ENCODE data around the gene EDC4.

The EDC4 gene

DNA sequence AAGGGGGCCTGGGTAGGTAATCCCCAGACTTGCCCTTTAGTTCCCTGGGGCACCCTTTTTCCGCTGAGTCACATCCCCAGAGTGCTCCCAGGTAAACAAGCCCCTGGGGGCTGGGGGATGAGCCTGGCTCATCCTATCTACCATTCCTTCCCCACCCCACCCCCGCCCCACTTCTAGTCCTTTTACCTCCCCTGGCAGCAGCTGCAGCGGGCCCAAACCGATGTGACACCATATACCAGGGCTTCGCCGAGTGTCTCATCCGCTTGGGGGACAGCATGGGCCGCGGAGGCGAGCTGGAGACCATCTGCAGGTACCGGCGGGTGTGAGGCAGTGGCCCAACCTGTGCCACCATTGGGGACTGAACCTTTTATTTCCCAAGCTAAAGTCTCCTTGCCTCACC, 12.7 kb downstream of the EDC4 start:
- no peak for TF ChIP-seq SIN3A (IDR thresholded peaks at IDR 0.05; ENCODE audit: borderline replicate concordance, insufficient read depth, low read length)
- no peak for TF ChIP-seq TAF1 (IDR thresholded peaks at IDR 0.05; ENCODE audit: borderline replicate concordance, insufficient read depth, low read length)
- TF ChIP-seq, protein P1, sequence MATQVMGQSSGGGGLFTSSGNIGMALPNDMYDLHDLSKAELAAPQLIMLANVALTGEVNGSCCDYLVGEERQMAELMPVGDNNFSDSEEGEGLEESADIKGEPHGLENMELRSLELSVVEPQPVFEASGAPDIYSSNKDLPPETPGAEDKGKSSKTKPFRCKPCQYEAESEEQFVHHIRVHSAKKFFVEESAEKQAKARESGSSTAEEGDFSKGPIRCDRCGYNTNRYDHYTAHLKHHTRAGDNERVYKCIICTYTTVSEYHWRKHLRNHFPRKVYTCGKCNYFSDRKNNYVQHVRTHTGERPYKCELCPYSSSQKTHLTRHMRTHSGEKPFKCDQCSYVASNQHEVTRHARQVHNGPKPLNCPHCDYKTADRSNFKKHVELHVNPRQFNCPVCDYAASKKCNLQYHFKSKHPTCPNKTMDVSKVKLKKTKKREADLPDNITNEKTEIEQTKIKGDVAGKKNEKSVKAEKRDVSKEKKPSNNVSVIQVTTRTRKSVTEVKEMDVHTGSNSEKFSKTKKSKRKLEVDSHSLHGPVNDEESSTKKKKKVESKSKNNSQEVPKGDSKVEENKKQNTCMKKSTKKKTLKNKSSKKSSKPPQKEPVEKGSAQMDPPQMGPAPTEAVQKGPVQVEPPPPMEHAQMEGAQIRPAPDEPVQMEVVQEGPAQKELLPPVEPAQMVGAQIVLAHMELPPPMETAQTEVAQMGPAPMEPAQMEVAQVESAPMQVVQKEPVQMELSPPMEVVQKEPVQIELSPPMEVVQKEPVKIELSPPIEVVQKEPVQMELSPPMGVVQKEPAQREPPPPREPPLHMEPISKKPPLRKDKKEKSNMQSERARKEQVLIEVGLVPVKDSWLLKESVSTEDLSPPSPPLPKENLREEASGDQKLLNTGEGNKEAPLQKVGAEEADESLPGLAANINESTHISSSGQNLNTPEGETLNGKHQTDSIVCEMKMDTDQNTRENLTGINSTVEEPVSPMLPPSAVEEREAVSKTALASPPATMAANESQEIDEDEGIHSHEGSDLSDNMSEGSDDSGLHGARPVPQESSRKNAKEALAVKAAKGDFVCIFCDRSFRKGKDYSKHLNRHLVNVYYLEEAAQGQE (IDR thresholded peaks at IDR 0.05; ENCODE audit: insufficient read depth in 1 of 2, low read depth in 2 of 2, low read length in 2 of 2): no peak
- TF ChIP-seq FOXP2 (optimal IDR thresholded peaks at IDR 0.05; ENCODE audit: borderline replicate concordance, extremely low read depth, extremely low read length, insufficient read depth): no peak
- no peak for TF ChIP-seq POLR2AphosphoS5 (IDR thresholded peaks at IDR 0.05; ENCODE audit: low read depth, low read length)

DNA sequence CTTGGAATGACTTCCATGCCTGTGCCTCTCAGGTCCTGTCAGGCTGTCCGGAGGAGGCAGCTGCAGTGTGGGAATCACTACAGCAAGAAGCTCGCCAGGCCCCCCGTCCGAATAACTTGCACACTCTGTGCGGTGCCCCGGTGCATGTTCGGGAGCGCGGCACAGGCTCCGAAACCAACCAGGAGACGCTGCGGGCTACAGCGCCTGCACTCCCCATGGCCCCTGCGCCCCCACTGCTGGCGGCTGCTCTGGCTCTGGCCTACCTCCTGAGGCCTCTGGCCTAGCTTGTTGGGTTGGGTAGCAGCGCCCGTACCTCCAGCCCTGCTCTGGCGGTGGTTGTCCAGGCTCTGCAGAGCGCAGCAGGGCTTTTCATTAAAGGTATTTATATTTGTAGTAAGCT, 13.1 kb downstream of the EDC4 start:
- TF ChIP-seq TAF1 (IDR thresholded peaks at IDR 0.05; ENCODE audit: borderline replicate concordance, insufficient read depth, low read length) (no peak), SIN3A (IDR thresholded peaks at IDR 0.05; ENCODE audit: borderline replicate concordance, insufficient read depth, low read length) (no peak), FOXP2 (optimal IDR thresholded peaks at IDR 0.05; ENCODE audit: borderline replicate concordance, extremely low read depth, extremely low read length, insufficient read depth) (no peak), POLR2AphosphoS5 (IDR thresholded peaks at IDR 0.05; ENCODE audit: low read depth, low read length) (no peak)
- TF ChIP-seq, protein P1 (IDR thresholded peaks at IDR 0.05; ENCODE audit: insufficient read depth in 1 of 2, low read depth in 2 of 2, low read length in 2 of 2): no peak

DNA sequence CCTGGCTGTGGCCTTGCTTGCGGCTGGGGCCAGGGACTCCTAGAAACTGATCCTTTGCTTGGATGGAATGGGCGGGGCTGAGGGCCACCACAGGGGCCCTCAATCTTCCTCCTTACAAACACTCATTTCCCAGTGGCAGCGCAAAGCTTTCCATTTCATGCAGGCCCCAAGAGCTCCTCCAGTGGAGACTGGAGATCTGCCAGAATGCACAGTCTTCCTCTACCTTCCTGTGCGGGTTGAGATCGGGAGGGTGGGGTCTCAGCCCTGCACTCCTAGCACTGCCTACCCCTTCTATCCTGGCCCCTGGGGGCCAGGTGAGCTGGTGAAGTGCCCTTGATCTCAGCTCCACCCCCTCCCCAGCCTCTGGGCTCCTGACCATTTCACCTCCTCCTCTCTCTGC, 13.5 kb downstream of the EDC4 start:
- TF ChIP-seq, protein P1 (IDR thresholded peaks at IDR 0.05; ENCODE audit: insufficient read depth in 1 of 2, low read depth in 2 of 2, low read length in 2 of 2): no peak
- TF ChIP-seq FOXP2 (optimal IDR thresholded peaks at IDR 0.05; ENCODE audit: borderline replicate concordance, extremely low read depth, extremely low read length, insufficient read depth) (no peak), TAF1 (IDR thresholded peaks at IDR 0.05; ENCODE audit: borderline replicate concordance, insufficient read depth, low read length) (no peak), SIN3A (IDR thresholded peaks at IDR 0.05; ENCODE audit: borderline replicate concordance, insufficient read depth, low read length) (no peak), POLR2AphosphoS5 (IDR thresholded peaks at IDR 0.05; ENCODE audit: low read depth, low read length) (no peak)

DNA sequence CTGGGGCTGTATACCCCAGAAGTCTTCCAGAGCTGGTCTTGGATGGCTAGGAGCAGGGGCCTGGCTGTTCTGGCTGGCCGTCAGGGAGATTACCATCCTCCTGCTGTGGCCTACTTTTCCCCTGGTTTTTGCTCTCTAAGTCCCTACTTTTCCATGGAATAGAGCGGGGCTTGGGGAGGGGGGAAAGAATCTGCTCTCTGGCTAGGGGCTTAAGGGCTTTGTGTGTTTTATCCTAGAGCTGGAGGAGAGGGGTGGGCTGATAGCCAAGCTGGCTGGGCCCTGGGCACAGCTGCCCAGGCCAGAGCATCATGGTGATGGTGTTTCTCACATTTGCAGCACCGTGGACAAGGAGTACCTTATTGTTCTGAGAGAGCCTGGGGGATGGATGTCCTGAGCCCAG, 15.5 kb downstream of the EDC4 start:
- TF ChIP-seq FOXP2 (optimal IDR thresholded peaks at IDR 0.05; ENCODE audit: borderline replicate concordance, extremely low read depth, extremely low read length, insufficient read depth) (no peak), POLR2AphosphoS5 (IDR thresholded peaks at IDR 0.05; ENCODE audit: low read depth, low read length) (no peak), TAF1 (IDR thresholded peaks at IDR 0.05; ENCODE audit: borderline replicate concordance, insufficient read depth, low read length) (no peak), SIN3A (IDR thresholded peaks at IDR 0.05; ENCODE audit: borderline replicate concordance, insufficient read depth, low read length) (no peak)
- TF ChIP-seq, protein P1 (IDR thresholded peaks at IDR 0.05; ENCODE audit: insufficient read depth in 1 of 2, low read depth in 2 of 2, low read length in 2 of 2): no peak

DNA sequence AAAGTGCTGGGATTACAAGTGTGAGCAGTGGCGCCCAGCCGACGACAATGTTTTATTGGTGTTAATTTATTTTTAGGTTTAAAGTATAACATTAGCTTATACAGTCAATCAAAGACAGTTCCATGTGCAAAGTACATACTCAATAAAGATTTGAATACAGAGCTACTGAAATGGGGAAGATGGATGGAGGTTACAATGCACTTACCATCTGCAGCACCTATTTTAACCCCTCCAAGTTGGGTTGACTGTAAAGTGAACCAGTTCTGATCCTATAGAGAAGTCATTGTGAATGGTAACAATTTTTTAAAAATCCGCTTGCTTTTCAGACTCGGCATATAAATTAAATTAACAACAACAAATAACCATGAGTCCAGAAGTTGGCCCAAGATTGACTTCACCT, 19.5 kb downstream of the EDC4 start:
- TF ChIP-seq TAF1 (IDR thresholded peaks at IDR 0.05; ENCODE audit: borderline replicate concordance, insufficient read depth, low read length) (no peak), POLR2AphosphoS5 (IDR thresholded peaks at IDR 0.05; ENCODE audit: low read depth, low read length) (no peak), FOXP2 (optimal IDR thresholded peaks at IDR 0.05; ENCODE audit: borderline replicate concordance, extremely low read depth, extremely low read length, insufficient read depth) (no peak), SIN3A (IDR thresholded peaks at IDR 0.05; ENCODE audit: borderline replicate concordance, insufficient read depth, low read length) (no peak)
- TF ChIP-seq, protein P1 (IDR thresholded peaks at IDR 0.05; ENCODE audit: insufficient read depth in 1 of 2, low read depth in 2 of 2, low read length in 2 of 2): no peak
